Hematopoietic multipotent progenitor cell treated with erythropoietin and hydrocortisone succinate and interleukin-3 and kit ligand, for 17 days (in vitro differentiated cells): ENCODE results near the gene MAP3K15.

Experiments
- DNase-seq: peaks from one replicate; pipeline ENCODE4 v3.0.0-alpha.2; 2015; ENCODE audit warnings: low spot score

The MAP3K15 gene

GRCh38 chrX:19343535-19344408 lies 171.5 kb downstream of the MAP3K15 start, which contains the start of gene PDHA1:
TSS of gene PDHA1 (plus strand) at chrX:19343927. CDS start at chrX:19344038, 111 bp downstream.
- DNase-seq = peak; percentile 93

- no peak for DNase-seq
These were observed 172.2 kb downstream of the MAP3K15 start for GRCh38 chrX:19343085-19343534.

- DNase-seq = no peak
These were observed 172.9 kb downstream of the MAP3K15 start for GRCh38 chrX:19342331-19342906.

- peak; percentile 76 for DNase-seq
These were observed 180.2 kb downstream of the MAP3K15 start for GRCh38 chrX:19334945-19335626.

GRCh38 chrX:19332983-19333382 lies 182.3 kb downstream of the MAP3K15 start:
- no peak for DNase-seq

GRCh38 chrX:19331831-19332230 lies 183.5 kb downstream of the MAP3K15 start:
- DNase-seq = peak; percentile 62

GRCh38 chrX:19326567-19326966 lies 188.7 kb downstream of the MAP3K15 start:
- no peak for DNase-seq
